ENCODE measurements around the gene AMOTL1. TPM values are rescaled to one million over a fixed set of nuclear protein-coding genes. Genes with fewer than 3 reads are reported as not detected.

AMOTL1 gene
- total RNA-seq, 4 donors from 2014 or later, result 32.0 to 67.6 (median 56.8) TPM

- ATAC-seq (ENCODE audit: low FRiP score) (no peak), DNase-seq (ENCODE audit: low spot score) (no peak)
- no peak for TF ChIP-seq CTCF (IDR thresholded peaks at IDR 0.05)
Observed at GRCh38 chr11:94735907-94736306, 32.2 kb upstream of the AMOTL1 start.

GRCh38 chr11:94737171-94737611, 31.0 kb upstream of the AMOTL1 start:
- no peak for TF ChIP-seq CTCF (IDR thresholded peaks at IDR 0.05)
- DNase-seq (ENCODE audit: low spot score), result no peak
- ATAC-seq (ENCODE audit: low FRiP score), result no peak

- ATAC-seq (ENCODE audit: low FRiP score) (no peak), DNase-seq (ENCODE audit: low spot score) (no peak)
- TF ChIP-seq CTCF (IDR thresholded peaks at IDR 0.05), result no peak
Observed at GRCh38 chr11:94738746-94739145, 29.4 kb upstream of the AMOTL1 start.

- no peak for TF ChIP-seq CTCF (IDR thresholded peaks at IDR 0.05)
- DNase-seq (ENCODE audit: low spot score) (no peak), ATAC-seq (ENCODE audit: low FRiP score) (no peak)
Observed at GRCh38 chr11:94739331-94739730, 28.8 kb upstream of the AMOTL1 start.

- ATAC-seq (ENCODE audit: low FRiP score), result peak; percentile 49
- DNase-seq (ENCODE audit: low spot score), result no peak
- TF ChIP-seq CTCF (IDR thresholded peaks at IDR 0.05), result no peak
Observed at GRCh38 chr11:94740083-94741021, 27.8 kb upstream of the AMOTL1 start.

GRCh38 chr11:94741022-94741679, 27.0 kb upstream of the AMOTL1 start:
- DNase-seq (ENCODE audit: low spot score) (no peak), ATAC-seq (ENCODE audit: low FRiP score) (peak; percentile 63)
- no peak for TF ChIP-seq CTCF (IDR thresholded peaks at IDR 0.05)
